Activated CD4-positive, alpha-beta memory T cell treated with anti-CD3 and anti-CD28 coated beads, Interleukin-2, amount 10 ng/mL, durations not matched to agents 7 days and 5 days (primary cell): ENCODE results near the gene GCA. TPM values are rescaled to one million over a fixed set of nuclear protein-coding genes. Genes with fewer than 3 reads are reported as not detected.
A peak's percentile ranks its signal among the peaks of the same experiment; 100 is the strongest.

ENCODE experiments used
- CTCF ChIA-PET: fragments of 350-600 bp; sonication (Branson Sonifier 250); formaldehyde crosslinking; loops from one replicate; lab custom pipeline; 2021; ENCODE audit warnings: antibody characterized with exemption, inconsistent platforms; lab: Charles Lee
- POLR2A ChIA-PET: fragments of 350-600 bp; sonication (Branson Sonifier 250); formaldehyde crosslinking; loops from one replicate; lab custom pipeline; 2021; ENCODE audit warnings: antibody characterized with exemption; lab: Charles Lee
- DNase-seq: peaks from one replicate; pipeline ENCODE4 v3.0.0-alpha.2; 2020
- H3K27ac Mint-ChIP-seq: one replicate; pipeline ENCODE4 v1.8.0; 2021; ENCODE audit warnings: mild to moderate bottlenecking, mixed read lengths
- H3K27me3 Mint-ChIP-seq: one replicate; pipeline ENCODE4 v1.8.0; 2021; ENCODE audit warnings: mixed read lengths
- H3K36me3 Mint-ChIP-seq: one replicate; pipeline ENCODE4 v1.8.0; 2021; ENCODE audit warnings: low read depth, mixed read lengths
- H3K4me1 Mint-ChIP-seq: one replicate; pipeline ENCODE4 v1.8.0; 2021; ENCODE audit warnings: mixed read lengths
- H3K4me3 Mint-ChIP-seq: one replicate; pipeline ENCODE4 v1.8.0; 2021; ENCODE audit warnings: mild to moderate bottlenecking, mixed read lengths
- H3K9me3 Mint-ChIP-seq: one replicate; pipeline ENCODE4 v1.8.0; 2021; ENCODE audit warnings: mixed read lengths
- total RNA-seq, 2 experiments: library from RNA; stranded (reverse); gene quantifications; one replicate each; pipeline ENCODE4 v1.2.3, GENCODE V29; 2021

The GCA gene
- 10 to 100 TPM; 15.4 to 17.0 TPM for total RNA-seq

GRCh38 chr2:162343824-162344616, at the start of gene GCA:
Gene GCA (plus strand): TSS chr2:162344132. CDS start chr2:162344249, 117 bp downstream.
- CTCF ChIA-PET: interaction anchor here (0.7 to 2.0 kb wide), 4 partner anchors 10 to 46 kb away, joined by 3 to 9 read pairs (median 6); partner anchors contain the start of gene IFIH1
- H3K4me3 Mint-ChIP-seq: peak within 1 kb of the TSS; percentile 86
- no peaks in the 10 kb centered on the region for H3K9me3 Mint-ChIP-seq
- POLR2A ChIA-PET: interaction anchor here (1.1 to 2.7 kb wide), 2 partner anchors 9 to 25 kb away, joined by 6 to 18 read pairs; partner anchors contain the start of gene IFIH1
- H3K36me3 Mint-ChIP-seq: no peaks in the 10 kb centered on the region
- H3K27me3 Mint-ChIP-seq: peaks cover 3% of the 10 kb centered on the region
- H3K27ac Mint-ChIP-seq: peak within 1 kb of the TSS; percentile 55
- DNase-seq: peak; percentile 98
- peaks cover 14% of the 10 kb centered on the region for H3K4me1 Mint-ChIP-seq

- no peaks in the 10 kb centered on the region for H3K9me3 Mint-ChIP-seq
- no peak for DNase-seq
- no peak overlapping the region for H3K4me3 Mint-ChIP-seq
- ChIA-PET CTCF (interaction anchor here (1.0 to 8.1 kb wide), 4 partner anchors 8 to 141 kb away, joined by 3 to 159 read pairs (median 8); no protein-coding TSS in a partner anchor), POLR2A (no interaction called here)
- H3K36me3 Mint-ChIP-seq: peaks cover 21% of the 10 kb centered on the region
- H3K27ac Mint-ChIP-seq: no peak overlapping the region
- H3K27me3 Mint-ChIP-seq: no peaks in the 10 kb centered on the region
- H3K4me1 Mint-ChIP-seq: no peaks in the 10 kb centered on the region
Measured at GRCh38 chr2:162295009-162295408, 48.9 kb upstream of the GCA start.

GRCh38 chr2:162297925-162298552, 45.9 kb upstream of the GCA start:
- peaks cover 13% of the 10 kb centered on the region for H3K36me3 Mint-ChIP-seq

GRCh38 chr2:162298669-162299335, 45.1 kb upstream of the GCA start:
- no peaks in the 10 kb centered on the region for H3K9me3 Mint-ChIP-seq
- ChIA-PET CTCF (interaction anchor here (0.6 to 8.1 kb wide), 34 partner anchors 9 to 712 kb away, joined by 3 to 159 read pairs (median 5); partner anchors contain the start of genes GCA, GCG and IFIH1), POLR2A (interaction anchor here (1.0 to 1.3 kb wide), 3 partner anchors 20 to 78 kb away, joined by 4 read pairs; partner anchors contain the start of gene IFIH1)
- peaks cover 19% of the 10 kb centered on the region for H3K36me3 Mint-ChIP-seq
- H3K27ac Mint-ChIP-seq: no peak overlapping the region
- H3K27me3 Mint-ChIP-seq: no peaks in the 10 kb centered on the region
- no peak overlapping the region for H3K4me3 Mint-ChIP-seq
- H3K4me1 Mint-ChIP-seq: no peaks in the 10 kb centered on the region
- no peak for DNase-seq

More at GRCh38 chr2:162297925-162298552, 45.9 kb upstream of the GCA start:
- peak; percentile 49 for DNase-seq
- Mint-ChIP-seq H3K4me3 (no peak overlapping the region), H3K9me3 (no peaks in the 10 kb centered on the region), H3K27ac (no peak overlapping the region), H3K4me1 (no peaks in the 10 kb centered on the region), H3K27me3 (no peaks in the 10 kb centered on the region)
- CTCF ChIA-PET: interaction anchor here (0.6 to 8.1 kb wide), 37 partner anchors 9 to 711 kb away, joined by 3 to 159 read pairs (median 5); partner anchors contain the start of genes GCA, GCG and IFIH1
- POLR2A ChIA-PET: interaction anchor here (1.0 to 1.4 kb wide), 4 partner anchors 21 to 711 kb away, joined by 3 to 4 read pairs (median 4); partner anchors contain the start of gene IFIH1

GRCh38 chr2:162300266-162300665, 43.7 kb upstream of the GCA start:
- H3K36me3 Mint-ChIP-seq: peaks cover 25% of the 10 kb centered on the region
- POLR2A ChIA-PET: no interaction called here
- no peak for DNase-seq
- no peaks in the 10 kb centered on the region for H3K4me1 Mint-ChIP-seq
- CTCF ChIA-PET: interaction anchor here (0.9 to 8.1 kb wide), 11 partner anchors 9 to 713 kb away, joined by 3 to 159 read pairs (median 4); partner anchors contain the start of gene IFIH1
- no peaks in the 10 kb centered on the region for H3K27me3 Mint-ChIP-seq
- no peak overlapping the region for H3K27ac Mint-ChIP-seq
- no peak overlapping the region for H3K4me3 Mint-ChIP-seq
- H3K9me3 Mint-ChIP-seq: no peaks in the 10 kb centered on the region

GRCh38 chr2:162301151-162301804, 42.7 kb upstream of the GCA start:
- no peaks in the 10 kb centered on the region for H3K27me3 Mint-ChIP-seq
- peaks cover 26% of the 10 kb centered on the region for H3K36me3 Mint-ChIP-seq
- ChIA-PET CTCF (interaction anchor here (0.7 to 8.1 kb wide), 13 partner anchors 9 to 714 kb away, joined by 3 to 159 read pairs (median 5); partner anchors contain the start of gene IFIH1), POLR2A (no interaction called here)
- no peaks in the 10 kb centered on the region for H3K9me3 Mint-ChIP-seq
- DNase-seq: peak; percentile 62
- H3K4me3 Mint-ChIP-seq: no peak overlapping the region
- no peak overlapping the region for H3K27ac Mint-ChIP-seq
- H3K4me1 Mint-ChIP-seq: peaks cover 2% of the 10 kb centered on the region

- no peak for DNase-seq
- Mint-ChIP-seq H3K36me3 (peaks cover 30% of the 10 kb centered on the region), H3K4me1 (peaks cover 2% of the 10 kb centered on the region), H3K27me3 (no peaks in the 10 kb centered on the region), H3K9me3 (no peaks in the 10 kb centered on the region), H3K27ac (no peak overlapping the region), H3K4me3 (no peak overlapping the region)
- ChIA-PET CTCF (interaction anchor here (0.7 to 8.1 kb wide), 13 partner anchors 8 to 333 kb away, joined by 3 to 159 read pairs (median 7); partner anchors contain the start of gene IFIH1), POLR2A (no interaction called here)
Measured at GRCh38 chr2:162301877-162302276, 42.1 kb upstream of the GCA start.

GRCh38 chr2:162305901-162306300, 38.0 kb upstream of the GCA start:
- no peak for DNase-seq
- Mint-ChIP-seq H3K27me3 (no peaks in the 10 kb centered on the region), H3K4me3 (no peak overlapping the region), H3K27ac (no peak overlapping the region), H3K9me3 (no peaks in the 10 kb centered on the region), H3K36me3 (peaks cover 59% of the 10 kb centered on the region), H3K4me1 (peaks cover 23% of the 10 kb centered on the region)
- CTCF ChIA-PET: interaction anchor here (1.1 to 3.4 kb wide), 3 partner anchors 8 to 11 kb away, joined by 4 to 16 read pairs (median 4); no protein-coding TSS in a partner anchor
- POLR2A ChIA-PET: interaction anchor here (1.4 kb wide), 1 partner anchor 12 kb away, joined by 4 read pairs; the partner anchor contains the start of gene IFIH1

GRCh38 chr2:162308747-162309503, 35.0 kb upstream of the GCA start:
- ChIA-PET CTCF (interaction anchor here (1.5 to 3.4 kb wide), 3 partner anchors 8 to 11 kb away, joined by 5 to 16 read pairs (median 10); partner anchors contain the start of gene IFIH1), POLR2A (interaction anchor here (3.4 kb wide), 1 partner anchor 9 kb away, joined by 22 read pairs; the partner anchor contains the start of gene IFIH1)
- peaks cover 48% of the 10 kb centered on the region for H3K4me1 Mint-ChIP-seq
- peaks cover 62% of the 10 kb centered on the region for H3K36me3 Mint-ChIP-seq
- H3K27me3 Mint-ChIP-seq: no peaks in the 10 kb centered on the region
- no peak overlapping the region for H3K4me3 Mint-ChIP-seq
- no peak for DNase-seq
- no peak overlapping the region for H3K27ac Mint-ChIP-seq
- H3K9me3 Mint-ChIP-seq: no peaks in the 10 kb centered on the region

GRCh38 chr2:162312853-162313252, 31.1 kb upstream of the GCA start:
- no peaks in the 10 kb centered on the region for H3K27me3 Mint-ChIP-seq
- ChIA-PET POLR2A (no interaction called here), CTCF (interaction anchor here (0.8 to 2.8 kb wide), 3 partner anchors 12 to 21 kb away, joined by 3 to 9 read pairs (median 8); no protein-coding TSS in a partner anchor)
- no peak overlapping the region for H3K27ac Mint-ChIP-seq
- H3K36me3 Mint-ChIP-seq: peaks cover 68% of the 10 kb centered on the region
- no peaks in the 10 kb centered on the region for H3K9me3 Mint-ChIP-seq
- H3K4me1 Mint-ChIP-seq: peaks cover 71% of the 10 kb centered on the region
- H3K4me3 Mint-ChIP-seq: no peak overlapping the region
- DNase-seq: no peak

GRCh38 chr2:162315938-162316337, 28.0 kb upstream of the GCA start:
- Mint-ChIP-seq H3K4me1 (peaks cover 72% of the 10 kb centered on the region), H3K36me3 (peaks cover 45% of the 10 kb centered on the region)
- CTCF ChIA-PET: interaction anchor here (1.0 to 2.0 kb wide), 6 partner anchors 11 to 19 kb away, joined by 3 to 11 read pairs (median 6); no protein-coding TSS in a partner anchor

More at GRCh38 chr2:162315938-162316337, 28.0 kb upstream of the GCA start:
- no peaks in the 10 kb centered on the region for H3K9me3 Mint-ChIP-seq
- H3K27me3 Mint-ChIP-seq: no peaks in the 10 kb centered on the region
- no peak for DNase-seq
- H3K27ac Mint-ChIP-seq: no peak overlapping the region
- POLR2A ChIA-PET: interaction anchor here (0.7 kb wide), 1 partner anchor 27 kb away, joined by 4 read pairs; no protein-coding TSS in a partner anchor
- H3K4me3 Mint-ChIP-seq: peak overlapping the region; percentile 89
